Uterus (tissue), 4 donors: ENCODE data around the gene URB1. TPM values are rescaled to one million over a fixed set of nuclear protein-coding genes. Genes with fewer than 3 reads are reported as not detected.

ENCODE experiments used
- DNase-seq, 2 donors: peaks; one replicate each; pipeline ENCODE4 v3.0.0-alpha.2; 2019 to 2020
- H3K27ac ChIP-seq, 2 donors: fragments of 200-600 bp; sonication (generic); 1 replicate in 1 of 2; 2 replicates in 1 of 2; pipeline ENCODE4 v1.5.1; 2016 to 2018
- H3K27me3 ChIP-seq, 2 donors: fragments of 200-600 bp; sonication (generic); one replicate each; pipeline ENCODE4 v1.5.1; 2018 to 2019; ENCODE audit warnings: control low read depth in 1 of 2
- H3K36me3 ChIP-seq, 2 donors: fragments of 200-600 bp; sonication (generic); one replicate each; pipeline ENCODE4 v1.5.1; 2019; ENCODE audit warnings: control low read depth in 1 of 2
- H3K4me1 ChIP-seq, 2 donors: fragments of 200-600 bp; sonication (generic); one replicate each; pipeline ENCODE4 v1.5.1; 2018 to 2019; ENCODE audit warnings: control low read depth in 1 of 2
- H3K4me3 ChIP-seq, 2 donors: fragments of 200-600 bp; sonication (generic); 1 replicate in 1 of 2; 2 replicates in 1 of 2; pipeline ENCODE4 v1.5.1; 2018 to 2019; ENCODE audit warnings: mild to moderate bottlenecking in 1 of 2
- H3K9me3 ChIP-seq, 2 donors: fragments of 200-600 bp; sonication (generic); one replicate each; pipeline ENCODE4 v1.5.1; 2019; ENCODE audit warnings: control low read depth in 1 of 2
- CTCF ChIP-seq, 4 experiments: fragments of 200-600 bp in 2 of 4; fragments of 450-650 bp in 2 of 4; sonication (generic) in 2 of 4; IDR thresholded peaks; one replicate each; pipeline ENCODE4 v1.5.1; 2016 to 2019; ENCODE audit warnings: antibody characterized with exemption in 4 of 4, mild to moderate bottlenecking in 2 of 4, moderate library complexity in 1 of 4
- POLR2A ChIP-seq, 2 donors: fragments of 450-650 bp; IDR thresholded peaks; one replicate each; pipeline ENCODE4 v1.6.1; 2016; ENCODE audit warnings: antibody characterized with exemption in 2 of 2, mild to moderate bottlenecking in 1 of 2, moderate library complexity in 1 of 2
- intact Hi-C: fragments of 100-400 bp; cut with DNase I; formaldehyde crosslinking; loops from one replicate; pipeline ENCODE4 v1.15.1; 2023; ENCODE audit warnings: low total_unique reads
- total RNA-seq, 4 donors: library from RNA; depleted of rRNA in 3 of 4; stranded (reverse); fragments of >200 nt in 3 of 4; gene quantifications; one replicate each; pipeline versions ENCODE4 v1.1.0 to v1.2.4, GENCODE V29; 2014 to 2023
- donor health status: DM: yes; HTN: yes; CAD: no.

URB1 gene
- total RNA-seq, 4 donors from 2014 or later, result 11.8 to 31.0 (median 26.0) TPM

- TF ChIP-seq POLR2A (IDR thresholded peaks at IDR 0.05) (no peak), CTCF (IDR thresholded peaks at IDR 0.05) (no peak)
- Histone ChIP-seq H3K4me1 (no peaks in the 10 kb centered on the region), H3K27me3 (no peaks in the 10 kb centered on the region), H3K27ac (peak overlapping the region; percentile 92 to 99), H3K36me3 (no peaks in the 10 kb centered on the region), H3K4me3 (no peak overlapping the region), H3K9me3 (no peaks in the 10 kb centered on the region)
- intact Hi-C loops, result no loop called here
- peak in 1 of 2 donors; percentile 51 for DNase-seq
Observed at GRCh38 chr21:32380940-32381339, 11.9 kb downstream of the URB1 start.

DNA sequence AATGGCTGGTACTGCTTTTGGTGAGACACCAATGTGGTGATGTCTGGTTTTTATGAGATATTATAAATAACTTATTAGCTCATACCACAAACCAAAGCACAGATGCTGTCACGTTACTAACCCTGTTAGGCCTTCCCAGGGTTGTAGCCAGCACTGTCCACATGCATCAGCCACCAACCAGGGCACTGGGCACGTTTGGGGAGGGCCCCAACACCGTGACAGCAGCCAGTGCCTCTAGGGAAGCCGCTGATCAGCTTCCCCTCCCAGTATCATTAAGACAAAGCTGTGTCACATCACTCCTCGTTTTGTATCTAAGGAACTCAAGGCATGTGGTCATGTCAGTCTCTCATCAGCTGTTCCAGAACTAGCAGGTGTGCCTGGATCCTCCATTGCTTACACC, 13.9 kb downstream of the URB1 start:
- Histone ChIP-seq H3K27me3 (no peaks in the 10 kb centered on the region), H3K4me3 (no peak overlapping the region), H3K9me3 (no peaks in the 10 kb centered on the region), H3K36me3 (no peaks in the 10 kb centered on the region), H3K4me1 (no peaks in the 10 kb centered on the region), H3K27ac (peak overlapping the region; percentile 92 to 99)
- DNase-seq, result peak in 1 of 2 donors; percentile 62
- intact Hi-C loops, result no loop called here
- TF ChIP-seq POLR2A (IDR thresholded peaks at IDR 0.05) (no peak), CTCF (IDR thresholded peaks at IDR 0.05) (no peak)

DNA sequence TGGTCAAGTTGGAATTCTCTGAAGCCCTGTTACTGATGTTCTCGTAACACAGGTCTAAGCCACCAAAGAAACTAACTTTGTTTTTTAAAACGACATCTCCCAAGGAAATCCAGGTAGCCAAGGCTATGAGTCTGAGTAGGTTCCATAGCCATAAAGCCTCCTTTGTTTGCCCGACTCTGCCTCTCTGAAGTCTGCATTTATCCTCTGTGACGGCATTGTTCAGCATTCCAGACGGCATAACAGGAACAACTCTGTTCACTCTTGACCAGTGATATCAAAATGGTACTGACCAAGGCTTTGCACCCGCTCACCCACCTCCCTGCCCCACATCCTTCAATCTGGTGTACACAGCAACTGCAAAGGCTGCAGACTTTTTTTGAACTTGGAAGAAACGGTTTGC, 14.8 kb downstream of the URB1 start:
- no peaks in the 10 kb centered on the region for H3K27me3 ChIP-seq

GRCh38 chr21:32377506-32377905, 15.3 kb downstream of the URB1 start:
- intact Hi-C loops, result no loop called here
- no peak for TF ChIP-seq CTCF (IDR thresholded peaks at IDR 0.05)
- no peak for TF ChIP-seq POLR2A (IDR thresholded peaks at IDR 0.05)
- Histone ChIP-seq H3K4me3 (no peak overlapping the region), H3K27me3 (no peaks in the 10 kb centered on the region), H3K4me1 (peaks cover 0 to 6% of the 10 kb centered on the region in 2 donors), H3K36me3 (no peaks in the 10 kb centered on the region), H3K27ac (peak overlapping the region; percentile 92 to 99), H3K9me3 (no peaks in the 10 kb centered on the region)
- DNase-seq, result no peak

More for the DNA sequence above, 14.8 kb downstream of the URB1 start:
- DNase-seq, result no peak
- intact Hi-C loops, result no loop called here
- Histone ChIP-seq H3K27ac (peak overlapping the region; percentile 92 to 99), H3K36me3 (no peaks in the 10 kb centered on the region), H3K9me3 (no peaks in the 10 kb centered on the region), H3K4me3 (no peak overlapping the region), H3K4me1 (peaks cover 0 to 6% of the 10 kb centered on the region in 2 donors)
- no peak for TF ChIP-seq CTCF (IDR thresholded peaks at IDR 0.05)
- TF ChIP-seq POLR2A (IDR thresholded peaks at IDR 0.05), result no peak

DNA sequence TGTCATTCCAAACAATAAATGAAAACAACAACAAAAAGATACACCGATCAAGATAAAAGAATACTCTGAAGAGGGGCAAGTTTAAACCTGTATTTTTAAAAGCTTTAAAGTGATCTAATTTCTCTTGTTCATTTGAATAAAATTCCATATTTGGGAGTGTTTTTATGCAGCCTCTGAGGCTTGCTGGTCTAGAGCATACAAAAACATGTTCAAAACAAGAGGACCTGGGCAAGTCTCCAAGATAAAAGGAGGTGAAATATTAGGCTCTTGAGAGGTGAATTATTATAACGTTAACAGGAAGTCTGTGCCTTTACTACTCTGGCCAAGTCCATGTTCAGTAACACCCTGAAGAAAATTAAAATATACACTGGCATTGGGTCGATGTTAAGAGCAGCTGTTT, 20.1 kb downstream of the URB1 start:
- peak in 1 of 2 donors; percentile 65 for DNase-seq
- H3K4me1 ChIP-seq, result peaks cover 14 to 18% of the 10 kb centered on the region in 2 donors
- intact Hi-C loops, result no loop called here
- H3K9me3 ChIP-seq, result no peaks in the 10 kb centered on the region
- TF ChIP-seq CTCF (IDR thresholded peaks at IDR 0.05) (no peak), POLR2A (IDR thresholded peaks at IDR 0.05) (no peak)
- peak overlapping the region in 1 of 2 donors; percentile 23 for H3K4me3 ChIP-seq
- no peaks in the 10 kb centered on the region for H3K27me3 ChIP-seq
- peak overlapping the region; percentile 92 to 99 for H3K27ac ChIP-seq
- no peaks in the 10 kb centered on the region for H3K36me3 ChIP-seq
